HG03159 (cell line): ENCODE measurements around the gene ZNF766.
"Not testable (repeated sequence)": the region's sequence is repeated elsewhere in the genome, so short reads cannot be mapped to it uniquely, and the experiment has no call there.

Experiments
- ATAC-seq: cut with Tn5 transposase; IDR thresholded peaks from one replicate; pipeline ENCODE4 v1.9.1; 2021; ENCODE audit warnings: mild to moderate bottlenecking, moderate library complexity; ENCODE audit not compliant: unreplicated experiment

The ZNF766 gene

GRCh38 chr19:52274191-52274590, 4.8 kb downstream of the ZNF766 start:
- no peak for ATAC-seq

- ATAC-seq: no peak
Measured at GRCh38 chr19:52275988-52276387, 6.6 kb downstream of the ZNF766 start.

DNA sequence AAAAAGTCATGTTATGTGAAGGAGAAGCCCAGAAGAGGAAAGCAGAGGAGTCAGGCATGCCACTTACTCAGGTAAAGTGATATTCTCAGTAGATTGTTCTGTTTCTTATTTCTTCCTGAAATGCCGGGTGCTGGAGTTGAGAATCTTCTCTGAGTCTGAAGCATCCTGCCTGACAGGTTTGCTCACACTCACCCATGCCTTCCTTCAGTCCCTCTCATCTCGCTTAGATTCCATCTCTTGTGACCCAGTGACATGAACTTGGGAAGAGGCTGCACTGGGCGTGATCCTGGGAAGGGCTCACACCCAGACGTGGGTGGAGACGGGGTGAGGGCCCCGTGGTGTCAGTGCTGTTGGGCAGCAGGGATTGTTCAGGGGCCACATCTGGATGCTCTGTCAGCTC, 8.1 kb downstream of the ZNF766 start:
- no peak for ATAC-seq

DNA sequence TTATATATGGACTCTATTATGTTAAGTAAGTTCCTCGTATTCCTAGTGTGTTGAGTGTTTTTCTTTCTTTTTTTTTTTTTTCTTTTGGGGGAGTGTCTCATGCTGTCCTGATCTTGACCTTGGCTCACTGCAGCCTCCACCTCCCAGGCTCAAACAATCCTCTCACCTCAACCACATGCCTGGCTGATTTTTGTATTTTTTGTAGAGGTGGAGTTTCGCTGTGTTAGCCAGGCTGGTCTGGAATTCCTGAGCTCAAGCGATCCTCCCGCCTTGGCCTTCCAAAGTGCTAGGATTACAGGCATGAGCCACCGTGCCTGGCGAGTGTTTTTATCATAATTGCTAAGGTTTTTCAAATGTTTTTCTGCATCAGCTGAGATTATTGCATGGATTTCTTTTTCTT, 16.9 kb downstream of the ZNF766 start:
- ATAC-seq: no peak

- no peak for ATAC-seq
Measured at GRCh38 chr19:52291781-52292180, 22.4 kb downstream of the ZNF766 start.

GRCh38 chr19:52292946-52293345, 23.6 kb downstream of the ZNF766 start:
- ATAC-seq: not testable (repeated sequence)

- no peak for ATAC-seq
Measured at GRCh38 chr19:52296400-52296772, 27.0 kb downstream of the ZNF766 start.

GRCh38 chr19:52296773-52297600, 27.6 kb downstream of the ZNF766 start, which contains the start of gene ZNF480:
Gene ZNF480, plus strand, starts transcription at chr19:52297169. Its CDS starts 3,244 bp downstream, at chr19:52300413.
- no peak for ATAC-seq

DNA sequence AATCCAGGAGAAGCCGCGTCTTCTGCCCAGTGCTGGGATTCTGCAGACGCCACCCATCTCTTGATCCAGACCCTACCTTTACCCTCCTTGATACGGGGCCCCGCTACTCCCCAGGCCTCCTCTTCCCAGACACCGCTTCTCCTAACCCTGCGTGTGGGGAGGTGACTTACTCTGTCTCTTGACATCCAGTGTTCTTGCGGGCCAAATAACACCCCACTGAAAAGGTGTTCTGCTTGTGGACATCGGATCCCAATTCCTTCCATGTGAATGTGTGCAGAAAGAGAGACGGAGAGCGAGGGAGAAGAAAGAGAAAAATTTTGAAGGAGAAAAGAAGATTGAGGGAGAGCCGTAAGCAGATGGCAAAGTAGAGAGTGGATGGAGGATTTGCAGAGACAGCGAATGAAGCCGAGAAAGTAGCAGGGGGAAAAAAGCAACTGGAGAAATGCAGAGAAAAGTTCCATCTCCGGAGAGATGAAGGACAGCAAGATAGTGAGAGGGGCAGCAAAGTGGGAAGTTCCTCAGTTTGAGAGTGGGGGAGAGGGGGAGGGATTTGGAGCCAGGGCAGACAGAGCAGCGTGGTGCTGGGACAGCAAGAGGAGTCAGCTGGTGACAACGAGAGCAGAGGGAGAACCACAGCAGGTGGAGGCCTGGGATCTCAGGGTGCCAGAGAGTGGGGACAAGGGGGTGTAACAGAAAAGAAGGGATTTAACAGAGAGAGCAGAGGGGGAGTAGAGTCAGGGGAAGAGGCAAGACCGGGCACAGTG, 28.4 kb downstream of the ZNF766 start:
- no peak for ATAC-seq

GRCh38 chr19:52307275-52307674, 37.9 kb downstream of the ZNF766 start:
- ATAC-seq: no peak

DNA sequence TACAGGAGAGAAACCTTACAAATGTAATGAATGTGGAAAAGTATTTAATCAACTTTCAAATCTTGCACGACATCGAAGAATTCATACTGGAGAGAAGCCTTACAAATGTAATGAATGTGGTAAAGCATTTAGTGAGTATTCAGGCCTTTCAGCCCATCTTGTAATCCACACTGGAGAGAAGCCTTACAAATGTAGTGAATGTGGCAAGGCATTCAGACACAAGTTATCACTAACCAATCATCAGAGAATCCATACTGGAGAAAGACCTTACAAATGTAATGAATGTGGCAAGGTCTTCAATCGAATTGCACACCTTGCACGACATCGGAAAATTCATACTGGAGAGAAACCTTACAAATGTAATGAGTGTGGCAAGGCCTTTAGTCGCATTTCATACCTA, 53.0 kb downstream of the ZNF766 start:
- no peak for ATAC-seq

DNA sequence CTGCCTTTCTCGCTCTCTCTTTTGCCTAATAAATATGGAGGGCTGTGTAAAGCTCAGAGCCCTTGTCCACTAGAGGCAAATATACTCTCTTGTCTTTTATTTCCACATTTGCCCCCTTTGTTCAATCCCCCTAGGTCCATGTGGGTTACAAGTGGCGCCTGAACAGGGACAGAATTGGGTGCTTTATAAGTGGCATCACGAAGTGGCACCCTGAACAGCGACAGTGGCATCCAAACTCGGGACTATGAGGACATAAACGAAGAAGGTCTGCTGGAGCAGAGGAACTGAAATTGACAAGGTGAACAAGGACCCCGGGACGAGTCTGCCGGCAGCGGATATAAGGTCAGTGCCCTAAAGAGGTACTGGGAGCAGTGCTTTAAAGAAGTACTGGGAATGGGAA, 62.4 kb downstream of the ZNF766 start:
- ATAC-seq: no peak

GRCh38 chr19:52335768-52336116, 66.4 kb downstream of the ZNF766 start:
- ATAC-seq: peak; percentile 27

DNA sequence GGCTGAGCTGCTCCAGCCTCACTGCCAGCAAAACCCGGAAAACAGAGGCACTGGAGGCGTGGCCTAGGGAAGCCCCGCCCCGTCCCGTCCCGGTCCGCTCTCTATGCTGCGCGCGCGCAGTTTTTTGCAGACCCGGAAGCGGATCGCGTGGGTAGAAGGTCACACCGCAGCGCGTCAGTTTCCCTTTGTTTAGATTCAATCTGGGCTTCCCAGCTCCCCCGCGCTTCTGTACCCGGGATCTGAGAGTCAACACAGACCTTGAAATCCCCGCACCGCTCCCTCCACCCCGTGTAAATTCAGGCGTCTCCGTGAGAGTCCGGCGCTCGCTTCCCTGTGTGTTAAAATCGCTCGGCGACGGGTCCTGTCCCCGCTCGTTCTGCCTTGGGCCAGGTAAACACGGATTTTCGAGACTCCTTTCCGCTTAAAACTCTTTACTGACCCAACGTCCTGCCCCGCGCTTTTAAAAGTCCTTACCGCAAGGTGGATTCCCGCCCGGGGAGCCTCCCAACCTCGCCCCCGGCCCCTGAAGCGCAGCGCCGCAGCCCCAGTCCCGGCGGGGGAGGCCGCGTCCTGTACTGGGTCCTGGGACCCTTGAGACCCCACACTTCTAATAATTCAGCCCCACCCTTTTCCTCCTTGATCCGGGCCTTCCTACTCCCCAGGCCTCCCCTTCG, 66.9 kb downstream of the ZNF766 start, which contains the start of gene ZNF610:
TSS of gene ZNF610 (plus strand) at position 127 of the 674 bp plus-strand sequence. CDS start 12,930 bp downstream, outside the sequence.
- ATAC-seq: peak; percentile 73

- no peak for ATAC-seq
Measured at GRCh38 chr19:52336791-52337381, 67.5 kb downstream of the ZNF766 start.

DNA sequence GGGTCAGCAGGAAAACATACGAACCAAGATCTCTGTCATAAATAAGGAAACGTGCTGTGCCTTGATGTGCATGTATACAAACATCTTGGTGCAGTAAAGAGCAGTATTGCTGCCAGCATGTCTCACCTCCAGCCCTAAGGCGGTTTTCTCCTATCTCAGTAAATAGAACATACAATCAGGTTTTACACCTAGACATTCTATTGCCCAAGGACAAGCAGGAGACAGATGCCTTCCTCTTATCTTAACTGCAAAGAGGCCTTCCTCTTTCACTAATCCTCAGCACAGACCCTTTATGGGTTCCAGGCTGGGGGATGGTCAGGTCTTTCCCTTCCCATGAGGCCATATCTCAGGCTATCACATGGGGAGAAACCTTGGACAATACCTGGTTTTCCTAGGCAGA, 69.6 kb downstream of the ZNF766 start:
- not testable (repeated sequence) for ATAC-seq

DNA sequence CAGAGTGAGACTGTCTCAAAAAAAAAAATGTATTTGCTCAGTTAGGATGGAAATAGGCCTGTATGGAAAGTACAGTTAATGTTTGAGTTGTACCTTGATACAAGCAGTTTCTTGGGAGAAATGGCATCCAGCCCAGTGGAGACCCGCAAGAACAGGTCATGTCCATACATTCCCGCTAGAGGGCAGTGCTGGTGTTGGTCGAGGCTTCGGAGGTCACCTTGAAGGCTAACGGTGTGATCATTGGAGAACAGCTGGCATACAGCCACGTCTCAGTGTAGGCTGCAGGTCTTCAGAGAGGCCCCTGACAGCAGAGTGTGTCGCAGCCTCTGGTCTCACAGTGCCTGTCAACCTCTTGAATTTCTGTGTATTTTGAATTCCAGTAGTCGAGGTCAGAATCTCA, 74.2 kb downstream of the ZNF766 start:
- no peak for ATAC-seq

DNA sequence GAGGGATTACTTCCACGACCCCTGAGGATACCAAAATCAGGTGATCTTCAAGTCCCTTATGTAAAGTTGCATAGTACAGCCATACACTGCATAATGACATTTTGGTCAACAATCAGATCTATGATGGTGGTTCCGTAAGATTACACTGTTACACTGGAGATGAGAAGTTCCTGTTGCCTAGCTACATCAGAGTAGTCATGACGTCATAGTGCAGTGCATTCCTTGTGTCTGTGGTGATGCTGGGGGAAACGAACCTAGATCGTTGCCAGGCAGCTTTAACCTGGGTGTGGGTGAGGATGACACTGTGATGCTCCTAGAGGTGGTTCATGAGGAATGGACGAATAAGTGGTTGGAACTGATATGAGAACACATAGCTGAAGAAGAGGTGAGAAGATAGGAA, 75.8 kb downstream of the ZNF766 start:
- no peak for ATAC-seq
